OCI-LY7 (cell line): ENCODE results near the gene GTF3C4.

Source experiments
- EZH2phosphoT487 ChIP-seq: fragments of 200-600 bp; sonication (generic); IDR thresholded peaks from 2 replicates; pipeline ENCODE4 v1.6.1; 2018; ENCODE audit warnings: low read depth, borderline replicate concordance, mild to moderate bottlenecking, mixed run types, antibody characterized with exemption, low read length, moderate library complexity, mixed read lengths
- TF ChIP-seq, protein P1 (sequence below): fragments of 200-600 bp; sonication (generic); conservative IDR thresholded peaks from 2 replicates; pipeline ENCODE4 v1.5.1; 2014; ENCODE audit warnings: mild to moderate bottlenecking, antibody characterized with exemption, low read length, moderate library complexity, mixed read lengths

DNA sequence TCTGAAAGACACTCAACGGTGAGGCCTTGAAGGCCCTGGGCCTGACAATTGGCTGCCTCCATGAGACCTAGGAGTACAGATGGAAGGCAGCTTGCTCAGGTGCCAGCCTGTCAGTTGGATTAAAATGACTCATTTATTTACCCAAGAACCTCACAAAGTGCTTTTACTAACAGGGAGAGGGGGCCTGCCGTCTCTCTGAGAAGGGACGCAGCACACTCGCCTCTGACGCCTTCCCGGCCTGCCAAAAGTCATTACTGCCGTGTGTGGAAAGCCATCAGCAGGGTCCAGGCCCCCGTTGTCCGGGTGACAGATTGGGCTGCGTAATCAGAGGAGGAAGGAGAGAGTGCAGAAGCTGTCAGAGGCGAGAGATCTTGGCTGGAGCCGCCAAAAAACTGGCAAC, 32.9 kb upstream of the GTF3C4 start:
- TF ChIP-seq, protein P1, sequence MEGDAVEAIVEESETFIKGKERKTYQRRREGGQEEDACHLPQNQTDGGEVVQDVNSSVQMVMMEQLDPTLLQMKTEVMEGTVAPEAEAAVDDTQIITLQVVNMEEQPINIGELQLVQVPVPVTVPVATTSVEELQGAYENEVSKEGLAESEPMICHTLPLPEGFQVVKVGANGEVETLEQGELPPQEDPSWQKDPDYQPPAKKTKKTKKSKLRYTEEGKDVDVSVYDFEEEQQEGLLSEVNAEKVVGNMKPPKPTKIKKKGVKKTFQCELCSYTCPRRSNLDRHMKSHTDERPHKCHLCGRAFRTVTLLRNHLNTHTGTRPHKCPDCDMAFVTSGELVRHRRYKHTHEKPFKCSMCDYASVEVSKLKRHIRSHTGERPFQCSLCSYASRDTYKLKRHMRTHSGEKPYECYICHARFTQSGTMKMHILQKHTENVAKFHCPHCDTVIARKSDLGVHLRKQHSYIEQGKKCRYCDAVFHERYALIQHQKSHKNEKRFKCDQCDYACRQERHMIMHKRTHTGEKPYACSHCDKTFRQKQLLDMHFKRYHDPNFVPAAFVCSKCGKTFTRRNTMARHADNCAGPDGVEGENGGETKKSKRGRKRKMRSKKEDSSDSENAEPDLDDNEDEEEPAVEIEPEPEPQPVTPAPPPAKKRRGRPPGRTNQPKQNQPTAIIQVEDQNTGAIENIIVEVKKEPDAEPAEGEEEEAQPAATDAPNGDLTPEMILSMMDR, result no peak
- no peak for TF ChIP-seq EZH2phosphoT487
